KMS-11 (cell line): ENCODE measurements around the gene HIF3A.
"Not testable (repeated sequence)": the region's sequence is repeated elsewhere in the genome, so short reads cannot be mapped to it uniquely, and the experiment has no call there.

ENCODE experiments used
- H2AFZ ChIP-seq: fragments of 200-600 bp; sonication (generic); 2 replicates; pipeline ENCODE4 v1.6.1; 2016; ENCODE audit warnings: antibody characterized with exemption, mixed run types, low read depth
- H3K27ac ChIP-seq: fragments of 200-600 bp; sonication (generic); 2 replicates; pipeline ENCODE4 v1.6.1; 2016; ENCODE audit warnings: mild to moderate bottlenecking, mixed run types
- H3K27me3 ChIP-seq: fragments of 200-600 bp; sonication (generic); 2 replicates; pipeline ENCODE4 v1.6.1; 2017; ENCODE audit warnings: mild to moderate bottlenecking, low read depth, mixed run types, moderate library complexity; ENCODE audit not compliant: insufficient read depth
- H3K36me3 ChIP-seq: fragments of 200-600 bp; sonication (generic); 2 replicates; pipeline ENCODE4 v1.6.1; 2017; ENCODE audit warnings: mild to moderate bottlenecking, mixed run types; ENCODE audit not compliant: insufficient read depth
- H3K4me1 ChIP-seq: fragments of 200-600 bp; sonication (generic); 2 replicates; pipeline ENCODE4 v1.6.1; 2016; ENCODE audit warnings: mild to moderate bottlenecking, low read depth, mixed run types; ENCODE audit not compliant: poor library complexity, severe bottlenecking
- H3K4me2 ChIP-seq: fragments of 200-600 bp; sonication (generic); 2 replicates; pipeline ENCODE4 v1.7.0; 2016; ENCODE audit warnings: mild to moderate bottlenecking, mixed run types
- H3K4me3 ChIP-seq: fragments of 200-600 bp; sonication (generic); IDR thresholded peaks from 2 replicates; pipeline ENCODE4 v1.6.1; 2017; ENCODE audit warnings: low read depth, low read length, mixed read lengths; ENCODE audit not compliant: insufficient read depth
- H3K79me2 ChIP-seq: fragments of 200-600 bp; sonication (generic); 2 replicates; pipeline ENCODE4 v1.6.1; 2016; ENCODE audit warnings: low read depth, mixed run types; ENCODE audit not compliant: insufficient read depth
- H3K9ac ChIP-seq: fragments of 200-600 bp; sonication (generic); 2 replicates; pipeline ENCODE4 v1.6.1; 2016; ENCODE audit warnings: mild to moderate bottlenecking, mixed run types
- H4K20me1 ChIP-seq: fragments of 200-600 bp; sonication (generic); 2 replicates; pipeline ENCODE4 v1.6.1; 2016; ENCODE audit warnings: mild to moderate bottlenecking, mixed run types; ENCODE audit not compliant: insufficient read depth
- TF ChIP-seq, protein P1 (sequence below): fragments of 200-600 bp; sonication (generic); conservative IDR thresholded peaks from 2 replicates; pipeline ENCODE4 v1.6.1; 2017; ENCODE audit warnings: low read depth, mild to moderate bottlenecking, antibody characterized with exemption, low read length, moderate library complexity, mixed read lengths

The HIF3A gene

DNA sequence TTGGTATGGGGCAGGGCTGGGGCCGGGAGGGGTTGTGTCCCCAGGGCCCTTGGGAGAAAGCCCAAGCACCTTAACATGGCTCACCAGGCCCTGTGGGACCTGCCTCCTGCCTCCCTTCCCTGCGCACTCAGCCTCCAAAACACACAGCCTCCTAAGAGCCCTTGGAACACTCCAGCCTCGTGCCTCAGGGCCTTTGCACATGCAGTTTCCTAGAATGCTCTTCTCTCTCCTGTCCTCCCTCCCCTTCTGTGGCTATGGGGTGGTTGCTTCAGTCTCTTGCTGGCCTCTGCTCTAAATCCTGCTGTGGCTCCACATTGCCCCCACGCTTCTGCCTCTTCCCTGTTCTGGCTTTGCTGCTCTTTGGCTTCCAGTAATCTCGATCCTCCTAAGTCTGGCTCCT, 23.7 kb downstream of the HIF3A start:
- H3K9ac ChIP-seq: no peak overlapping the region
- TF ChIP-seq, protein P1, sequence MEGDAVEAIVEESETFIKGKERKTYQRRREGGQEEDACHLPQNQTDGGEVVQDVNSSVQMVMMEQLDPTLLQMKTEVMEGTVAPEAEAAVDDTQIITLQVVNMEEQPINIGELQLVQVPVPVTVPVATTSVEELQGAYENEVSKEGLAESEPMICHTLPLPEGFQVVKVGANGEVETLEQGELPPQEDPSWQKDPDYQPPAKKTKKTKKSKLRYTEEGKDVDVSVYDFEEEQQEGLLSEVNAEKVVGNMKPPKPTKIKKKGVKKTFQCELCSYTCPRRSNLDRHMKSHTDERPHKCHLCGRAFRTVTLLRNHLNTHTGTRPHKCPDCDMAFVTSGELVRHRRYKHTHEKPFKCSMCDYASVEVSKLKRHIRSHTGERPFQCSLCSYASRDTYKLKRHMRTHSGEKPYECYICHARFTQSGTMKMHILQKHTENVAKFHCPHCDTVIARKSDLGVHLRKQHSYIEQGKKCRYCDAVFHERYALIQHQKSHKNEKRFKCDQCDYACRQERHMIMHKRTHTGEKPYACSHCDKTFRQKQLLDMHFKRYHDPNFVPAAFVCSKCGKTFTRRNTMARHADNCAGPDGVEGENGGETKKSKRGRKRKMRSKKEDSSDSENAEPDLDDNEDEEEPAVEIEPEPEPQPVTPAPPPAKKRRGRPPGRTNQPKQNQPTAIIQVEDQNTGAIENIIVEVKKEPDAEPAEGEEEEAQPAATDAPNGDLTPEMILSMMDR: no peak
- peaks cover 6% of the 10 kb centered on the region; the same call in 1 of the 2 replicates for H3K27me3 ChIP-seq
- H3K36me3 ChIP-seq: no peaks in the 10 kb centered on the region
- no peaks in the 10 kb centered on the region for H3K79me2 ChIP-seq
- H3K4me3 ChIP-seq: no peak overlapping the region
- no peaks in the 10 kb centered on the region for H3K4me1 ChIP-seq
- H2AFZ ChIP-seq: no peak overlapping the region
- H4K20me1 ChIP-seq: no peaks in the 10 kb centered on the region
- H3K4me2 ChIP-seq: no peak overlapping the region
- no peak overlapping the region for H3K27ac ChIP-seq

DNA sequence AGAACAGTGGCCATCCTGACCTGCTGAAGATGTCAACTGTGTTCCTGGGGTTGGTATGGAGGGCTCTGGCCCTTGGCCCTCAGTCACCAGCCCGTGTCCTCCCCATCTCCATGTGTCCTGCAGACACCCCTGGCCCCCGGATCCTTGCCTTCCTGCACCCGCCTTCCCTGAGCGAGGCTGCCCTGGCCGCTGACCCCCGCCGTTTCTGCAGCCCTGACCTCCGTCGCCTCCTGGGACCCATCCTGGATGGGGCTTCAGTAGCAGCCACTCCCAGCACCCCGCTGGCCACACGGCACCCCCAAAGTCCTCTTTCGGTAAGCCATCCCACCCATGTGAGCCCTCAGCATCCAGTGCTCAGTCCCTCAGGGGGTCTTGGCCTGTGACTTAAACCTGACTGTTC, 24.8 kb downstream of the HIF3A start:
- TF ChIP-seq, protein P1: no peak
- Histone ChIP-seq H3K79me2 (no peaks in the 10 kb centered on the region), H3K4me2 (no peak overlapping the region), H3K27me3 (peaks cover 4% of the 10 kb centered on the region; the same call in 1 of the 2 replicates), H3K4me1 (no peaks in the 10 kb centered on the region), H3K27ac (no peak overlapping the region), H3K36me3 (no peaks in the 10 kb centered on the region), H3K4me3 (no peak overlapping the region), H4K20me1 (no peaks in the 10 kb centered on the region), H2AFZ (no peak overlapping the region), H3K9ac (no peak overlapping the region)

DNA sequence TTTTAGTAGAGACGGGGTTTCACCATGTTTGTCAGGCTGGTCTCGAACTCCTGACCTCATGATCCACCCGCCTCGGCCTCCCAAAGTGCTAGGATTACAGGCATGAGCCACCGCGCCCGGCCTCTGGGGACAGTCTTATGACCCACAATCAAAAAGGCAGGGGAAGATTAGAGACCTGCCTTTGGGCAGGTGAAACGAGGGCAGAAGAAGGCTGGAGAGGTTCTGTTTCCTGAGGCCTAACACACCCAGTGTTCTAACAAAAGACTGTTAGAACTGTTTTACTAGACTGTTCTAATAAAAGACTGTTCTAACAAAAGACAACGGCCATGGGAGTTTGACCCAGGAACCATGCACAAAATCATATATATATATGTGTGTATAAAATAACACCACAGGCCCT, 26.4 kb downstream of the HIF3A start:
- not testable (repeated sequence) for H3K27me3 ChIP-seq, H3K79me2 ChIP-seq, H3K4me2 ChIP-seq, H2AFZ ChIP-seq, H3K4me1 ChIP-seq, H3K4me3 ChIP-seq, H4K20me1 ChIP-seq, H3K9ac ChIP-seq, H3K27ac ChIP-seq, H3K36me3 ChIP-seq

DNA sequence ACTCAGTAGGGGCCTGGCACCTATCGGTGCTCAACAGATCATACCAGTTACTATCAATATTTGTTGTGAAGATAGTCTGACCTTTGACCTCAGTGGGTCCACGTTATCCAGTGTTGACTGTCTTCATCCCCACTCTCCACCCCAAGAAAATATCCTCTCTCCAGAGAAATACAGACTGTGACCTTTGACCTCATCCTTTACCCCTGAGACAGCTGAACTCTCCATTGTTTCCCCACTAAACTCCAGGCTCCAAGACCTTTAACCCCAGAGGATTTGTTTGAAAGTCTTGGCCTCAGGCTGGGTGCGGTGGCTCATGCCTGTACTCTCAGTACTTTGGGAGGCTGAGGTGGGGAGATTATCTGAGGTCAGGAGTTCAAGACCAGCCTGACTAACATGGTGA, 27.4 kb downstream of the HIF3A start:
- H2AFZ ChIP-seq: no peak overlapping the region
- H3K27ac ChIP-seq: no peak overlapping the region
- peaks cover 16% of the 10 kb centered on the region; the same call in 1 of the 2 replicates for H3K27me3 ChIP-seq
- no peak overlapping the region for H3K4me2 ChIP-seq
- no peak overlapping the region for H3K4me3 ChIP-seq
- H3K4me1 ChIP-seq: no peaks in the 10 kb centered on the region
- H3K9ac ChIP-seq: no peak overlapping the region
- no peaks in the 10 kb centered on the region for H3K36me3 ChIP-seq
- H3K79me2 ChIP-seq: no peaks in the 10 kb centered on the region
- no peaks in the 10 kb centered on the region for H4K20me1 ChIP-seq
- TF ChIP-seq, protein P1: no peak

DNA sequence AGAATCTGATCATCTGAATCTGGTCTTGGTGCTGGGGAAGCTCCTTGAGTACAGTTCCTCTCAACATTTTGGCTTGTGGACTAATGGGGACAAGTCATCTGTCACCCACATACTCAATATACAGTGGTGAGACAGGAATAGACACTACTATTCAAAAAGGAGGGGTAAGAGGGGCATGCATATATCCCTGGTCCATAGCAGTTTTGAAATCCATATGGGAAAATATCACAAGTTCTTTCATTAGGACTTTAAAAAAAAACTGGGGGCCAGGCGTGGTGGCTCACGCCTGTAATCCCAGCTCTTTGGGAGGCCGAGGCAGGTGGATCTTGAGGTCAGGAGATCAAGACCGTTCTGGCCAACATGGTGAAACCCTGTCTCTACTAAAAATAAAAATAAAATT, 29.8 kb downstream of the HIF3A start:
- no peaks in the 10 kb centered on the region for H3K79me2 ChIP-seq
- H2AFZ ChIP-seq: no peak overlapping the region
- no peak overlapping the region for H3K4me3 ChIP-seq
- no peak overlapping the region for H3K9ac ChIP-seq
- H3K4me2 ChIP-seq: no peak overlapping the region
- H4K20me1 ChIP-seq: no peaks in the 10 kb centered on the region
- no peaks in the 10 kb centered on the region for H3K36me3 ChIP-seq
- TF ChIP-seq, protein P1: no peak
- no peak overlapping the region for H3K27ac ChIP-seq
- H3K4me1 ChIP-seq: no peaks in the 10 kb centered on the region
- H3K27me3 ChIP-seq: peaks cover 16% of the 10 kb centered on the region; the same call in 1 of the 2 replicates
